PFSK-1 (cell line): ENCODE data around the gene TARS2.

Experiments
- POLR2AphosphoS5 ChIP-seq: IDR thresholded peaks from 2 replicates; pipeline ENCODE4 v1.6.1; 2012; ENCODE audit warnings: low read depth, mild to moderate bottlenecking, control low read depth, low read length, moderate library complexity
- REST ChIP-seq, 2 experiments: IDR thresholded peaks; 2 replicates each; pipeline versions ENCODE4 v1.6.1 to v1.8.0; 2011 to 2012; ENCODE audit warnings: low read depth in 2 of 2, low read length in 2 of 2, control low read depth in 1 of 2, inconsistent platforms in 1 of 2, mild to moderate bottlenecking in 1 of 2, moderate library complexity in 1 of 2; ENCODE audit not compliant: insufficient read depth in 1 of 2
- SIN3A ChIP-seq: IDR thresholded peaks from 2 replicates; pipeline ENCODE4 v1.6.1; 2012; ENCODE audit warnings: mild to moderate bottlenecking, low read length, moderate library complexity, borderline replicate concordance; ENCODE audit not compliant: insufficient read depth

GRCh38 chr1:150514260-150514659 lies 27.0 kb downstream of the TARS2 start:
- TF ChIP-seq REST (IDR thresholded peaks at IDR 0.05; ENCODE audit: insufficient read depth in 1 of 2, low read depth in 2 of 2, low read length in 2 of 2) (no peak), POLR2AphosphoS5 (no peak), SIN3A (no peak)
